GM19455 (cell line): ENCODE measurements around the gene DCLRE1A.
A peak's percentile ranks its signal among the peaks of the same experiment; 100 is the strongest.

Source experiments
- ATAC-seq: cut with Tn5 transposase; IDR thresholded peaks from one replicate; pipeline ENCODE4 v1.9.1; 2021; ENCODE audit not compliant: unreplicated experiment

The DCLRE1A gene

DNA sequence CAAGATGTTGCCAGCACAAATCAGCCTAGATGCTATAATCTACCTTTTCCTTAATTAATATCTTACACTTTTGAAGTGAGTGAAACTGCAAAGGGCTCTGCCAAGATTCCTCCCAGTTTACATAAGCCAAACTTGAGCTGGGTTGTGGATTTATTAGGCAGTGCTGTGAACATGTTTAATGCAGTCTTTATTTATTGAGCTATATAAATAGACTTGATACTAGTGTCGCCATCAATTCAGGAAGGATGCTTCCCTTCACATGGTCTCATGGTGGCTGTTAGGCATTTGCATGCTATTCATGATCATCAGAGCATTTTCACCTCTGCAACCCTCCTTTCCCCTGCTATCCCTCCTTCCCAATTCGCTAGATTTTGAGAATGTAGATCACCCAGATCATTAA lies 62.2 kb downstream of the DCLRE1A start:
- ATAC-seq: no peak

DNA sequence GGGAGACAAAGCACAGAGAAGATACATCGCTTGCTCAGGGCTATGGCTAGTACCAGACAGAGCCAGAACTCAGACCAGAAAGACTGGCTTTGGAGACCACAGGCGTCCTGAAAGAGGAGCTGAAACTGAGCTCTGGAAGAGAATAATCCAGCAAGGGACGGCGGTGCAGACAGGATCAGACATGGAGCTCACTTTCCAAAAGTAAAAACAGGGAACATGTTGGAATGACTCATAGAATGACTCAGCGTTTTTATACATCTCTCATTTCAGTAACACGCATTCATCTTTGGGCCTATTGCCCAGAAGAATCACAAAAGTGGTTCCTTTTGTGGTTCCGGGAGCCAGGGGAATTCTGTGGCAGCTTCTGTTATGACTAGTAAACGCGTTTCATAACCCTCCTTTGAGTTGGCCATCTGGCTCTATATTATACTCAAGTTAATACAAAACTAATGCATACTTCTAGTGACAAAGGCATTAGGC lies 65.2 kb downstream of the DCLRE1A start:
- peak; percentile 80 for ATAC-seq
